ENCODE data around the gene PDIA2.
"Not testable (repeated sequence)": the region's sequence is repeated elsewhere in the genome, so short reads cannot be mapped to it uniquely, and the experiment has no call there.

PDIA2 gene

GRCh38 chr16:283033-283805 lies at the start of gene PDIA2:
TSS of gene PDIA2 (plus strand) at chr16:283164. CDS start at chr16:283170, 6 bp downstream.
- no peak for DNase-seq (ENCODE audit: low spot score)

GRCh38 chr16:234468-235305 lies 48.3 kb upstream of the PDIA2 start, which contains the start of gene FAM234A:
TSS of gene FAM234A (plus strand) at chr16:234821. CDS start at chr16:254414, 19,593 bp downstream.
- DNase-seq (ENCODE audit: low spot score) = peak; percentile 96

GRCh38 chr16:239948-240277 lies 43.1 kb upstream of the PDIA2 start:
- no peak for DNase-seq (ENCODE audit: low spot score)

- no peak for DNase-seq (ENCODE audit: low spot score)
Observed at GRCh38 chr16:240559-240958, 42.4 kb upstream of the PDIA2 start.

- DNase-seq (ENCODE audit: low spot score) = no peak
Observed at GRCh38 chr16:242281-242680, 40.7 kb upstream of the PDIA2 start.

GRCh38 chr16:243348-243747 lies 39.6 kb upstream of the PDIA2 start:
- DNase-seq (ENCODE audit: low spot score) = no peak

GRCh38 chr16:245105-245504 lies 37.9 kb upstream of the PDIA2 start:
- DNase-seq (ENCODE audit: low spot score) = no peak

- DNase-seq (ENCODE audit: low spot score) = no peak
Observed at GRCh38 chr16:247027-247426, 35.9 kb upstream of the PDIA2 start.

- no peak for DNase-seq (ENCODE audit: low spot score)
Observed at GRCh38 chr16:249431-249830, 33.5 kb upstream of the PDIA2 start.

- no peak for DNase-seq (ENCODE audit: low spot score)
Observed at GRCh38 chr16:252366-253337, 30.3 kb upstream of the PDIA2 start.

GRCh38 chr16:253833-254232 lies 29.1 kb upstream of the PDIA2 start:
- DNase-seq (ENCODE audit: low spot score) = no peak

GRCh38 chr16:254461-254860 lies 28.5 kb upstream of the PDIA2 start:
- DNase-seq (ENCODE audit: low spot score) = no peak

- no peak for DNase-seq (ENCODE audit: low spot score)
Observed at GRCh38 chr16:255183-255582, 27.8 kb upstream of the PDIA2 start.

- not testable (repeated sequence) for DNase-seq (ENCODE audit: low spot score)
Observed at GRCh38 chr16:258091-258490, 24.9 kb upstream of the PDIA2 start.

- DNase-seq (ENCODE audit: low spot score) = no peak
Observed at GRCh38 chr16:259226-259625, 23.7 kb upstream of the PDIA2 start.

GRCh38 chr16:259814-260253 lies 23.1 kb upstream of the PDIA2 start:
- DNase-seq (ENCODE audit: low spot score) = no peak

- DNase-seq (ENCODE audit: low spot score) = no peak
Observed at GRCh38 chr16:260326-260725, 22.6 kb upstream of the PDIA2 start.

- DNase-seq (ENCODE audit: low spot score) = no peak
Observed at GRCh38 chr16:261031-261691, 21.8 kb upstream of the PDIA2 start.

- no peak for DNase-seq (ENCODE audit: low spot score)
Observed at GRCh38 chr16:262121-262745, 20.7 kb upstream of the PDIA2 start.

- no peak for DNase-seq (ENCODE audit: low spot score)
Observed at GRCh38 chr16:263182-263774, 19.7 kb upstream of the PDIA2 start.

- no peak for DNase-seq (ENCODE audit: low spot score)
Observed at GRCh38 chr16:263944-264343, 19.0 kb upstream of the PDIA2 start.

Measured in ecto neural progenitor cell (in vitro differentiated cells).